AG20443 (cell line): Measurements from ENCODE around the gene ADGRG1.
"Not testable (repeated sequence)": the region's sequence is repeated elsewhere in the genome, so short reads cannot be mapped to it uniquely, and the experiment has no call there.

Source experiments
- DNase-seq: peaks from one replicate; pipeline ENCODE4 v3.0.0; 2012; ENCODE audit warnings: low spot score, mixed read lengths

Gene ADGRG1

DNA sequence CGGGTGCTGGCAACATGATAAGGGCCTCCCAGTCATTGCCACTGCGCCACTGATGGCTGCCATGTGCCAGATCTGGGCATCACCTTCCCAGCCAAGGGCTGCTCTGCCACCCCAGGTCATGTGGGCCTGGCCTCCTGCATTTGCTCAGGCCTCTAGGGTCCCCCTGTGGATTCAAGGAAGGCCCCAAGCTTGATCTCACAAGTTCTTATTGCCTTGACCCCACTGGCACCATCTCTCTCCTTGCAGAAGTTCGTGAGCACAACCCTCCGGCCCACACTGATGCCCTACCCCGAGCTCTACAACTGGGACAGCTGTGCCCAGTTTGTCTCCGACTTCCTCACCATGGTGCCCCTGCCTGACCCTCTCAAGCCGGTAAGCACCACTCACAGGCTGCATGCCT, 71.5 kb downstream of the ADGRG1 start:
- no peak for DNase-seq

DNA sequence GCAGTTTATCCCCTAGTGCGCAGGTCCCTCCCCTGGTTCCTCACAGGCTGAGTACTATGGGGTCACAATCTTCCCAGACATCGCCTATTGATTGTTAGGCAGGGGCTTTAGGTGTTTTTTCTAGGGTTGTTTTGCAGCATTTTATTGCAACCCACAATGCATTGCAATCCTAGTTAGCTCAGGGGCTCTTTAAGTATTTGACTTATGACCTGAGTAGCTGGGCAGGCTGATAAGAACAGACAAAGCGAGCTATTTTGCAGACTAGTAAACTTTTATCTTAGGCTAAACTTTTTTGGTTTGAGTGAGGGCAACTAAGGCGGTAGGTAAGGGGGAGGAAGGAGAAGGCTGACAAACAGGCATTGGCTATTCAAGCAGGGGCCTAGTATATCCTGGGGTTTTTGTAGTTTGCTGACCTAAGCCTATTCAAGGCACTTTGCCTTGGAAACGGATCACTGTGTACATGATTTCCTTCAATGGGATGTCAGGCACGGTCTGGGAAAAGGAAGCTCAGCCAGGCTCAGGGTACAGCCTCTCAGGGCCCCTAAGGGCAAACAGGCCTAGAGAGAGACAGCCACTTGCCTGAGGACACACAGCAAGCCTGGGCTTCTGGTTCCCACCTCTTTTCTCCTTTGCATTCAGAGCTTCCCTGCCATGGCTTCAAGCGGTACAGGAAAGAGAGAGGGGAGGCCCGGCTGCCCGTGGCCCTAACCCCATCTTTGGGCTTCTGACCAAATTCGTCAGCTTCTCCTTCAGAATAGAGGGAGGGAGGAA, 72.5 kb downstream of the ADGRG1 start:
- DNase-seq = no peak

DNA sequence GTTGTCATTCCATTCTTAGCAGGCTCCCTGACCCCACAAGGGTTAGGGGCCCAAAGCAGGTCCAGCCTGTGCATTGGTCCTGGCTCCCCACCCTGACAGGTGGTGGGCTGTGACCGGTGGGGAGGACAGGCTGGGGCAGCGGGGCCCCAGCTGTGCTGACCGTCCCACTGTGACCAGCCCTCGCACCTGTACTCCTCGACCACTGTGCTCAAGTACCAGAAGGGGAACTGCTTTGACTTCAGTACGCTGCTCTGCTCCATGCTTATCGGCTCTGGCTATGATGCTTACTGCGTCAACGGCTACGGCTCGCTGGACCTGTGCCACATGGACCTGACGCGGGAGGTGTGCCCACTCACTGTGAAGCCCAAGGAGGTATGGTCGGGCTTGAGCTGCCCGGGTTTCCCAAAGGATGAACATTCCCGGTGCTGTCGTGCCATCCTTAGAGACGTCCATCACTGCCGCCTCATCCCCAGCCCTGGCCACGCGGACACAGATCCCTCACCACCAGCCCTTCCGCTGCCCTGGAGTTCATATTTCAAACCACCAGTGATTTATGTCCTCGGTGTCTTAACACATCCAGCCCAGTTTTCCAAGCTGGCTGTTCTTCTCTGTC, 73.4 kb downstream of the ADGRG1 start:
- no peak for DNase-seq

DNA sequence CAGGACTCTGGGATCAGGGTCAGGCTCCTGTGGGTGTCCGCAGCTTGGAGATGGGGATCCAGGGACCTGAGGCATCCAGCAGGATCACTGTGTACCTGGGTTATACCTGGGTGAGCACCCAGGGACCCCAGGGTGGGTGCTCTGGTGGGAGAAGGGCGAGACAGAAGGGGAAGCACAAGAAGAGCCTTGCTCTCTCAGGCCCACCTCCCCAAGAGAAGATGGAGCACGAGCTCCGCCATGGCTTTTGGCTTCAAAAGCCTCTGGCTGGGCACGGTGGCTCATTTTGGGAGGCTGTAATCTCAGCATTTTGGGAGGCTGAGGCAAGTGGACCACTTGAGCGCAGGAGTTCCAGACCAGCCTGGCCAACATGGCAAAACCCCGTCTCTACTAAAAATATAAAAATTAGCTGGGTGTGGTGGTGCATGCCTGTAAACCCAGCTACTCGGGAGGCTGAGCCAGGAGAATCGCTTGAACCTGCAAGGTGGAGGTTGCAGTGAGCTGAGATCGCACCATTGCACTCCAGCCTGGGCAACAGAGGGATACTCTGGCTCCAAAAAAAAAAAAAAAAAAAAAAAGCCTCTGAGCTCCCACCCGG, 75.1 kb downstream of the ADGRG1 start:
- DNase-seq = no peak

DNA sequence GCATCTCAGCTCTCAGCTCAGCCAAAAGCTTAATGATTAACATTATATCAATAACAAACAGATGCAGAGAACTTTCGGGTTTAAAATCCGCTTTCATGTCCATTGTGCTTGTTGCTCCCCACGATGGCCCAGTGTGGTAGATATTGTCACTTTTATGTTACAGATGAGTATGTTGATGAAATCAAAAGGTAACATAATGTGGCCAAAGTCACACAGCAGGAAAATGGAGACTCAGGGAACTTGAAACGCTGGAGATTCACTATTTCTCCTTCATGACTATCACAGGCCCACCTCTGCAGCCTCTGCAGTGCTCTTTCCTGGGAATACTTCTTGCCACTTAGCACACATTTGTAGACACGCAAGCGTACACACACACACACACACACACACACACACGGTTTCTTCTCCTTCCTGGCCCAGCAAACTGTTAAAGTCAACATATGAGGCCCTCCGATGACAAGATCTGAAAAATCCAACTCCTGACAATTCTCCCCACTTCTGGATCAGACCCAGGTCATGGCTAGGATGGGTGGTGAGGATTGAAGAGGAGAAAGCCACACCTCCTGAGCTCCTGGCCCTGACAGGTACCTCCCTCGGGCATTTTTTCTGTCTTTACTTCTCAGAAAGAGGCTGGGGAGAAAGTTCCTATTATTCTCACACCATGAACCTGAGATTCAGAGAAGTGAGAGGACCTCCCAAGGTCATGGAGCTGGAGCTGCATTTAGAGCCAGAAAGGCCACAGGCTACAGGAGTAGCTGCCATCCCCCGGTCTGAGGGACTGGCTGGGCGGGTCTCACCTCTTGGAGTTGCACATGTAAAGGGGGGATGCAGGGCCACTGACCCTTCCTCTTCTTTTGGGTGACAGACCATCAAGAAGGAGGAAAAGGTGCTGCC, 75.8 kb downstream of the ADGRG1 start:
- no peak for DNase-seq

DNA sequence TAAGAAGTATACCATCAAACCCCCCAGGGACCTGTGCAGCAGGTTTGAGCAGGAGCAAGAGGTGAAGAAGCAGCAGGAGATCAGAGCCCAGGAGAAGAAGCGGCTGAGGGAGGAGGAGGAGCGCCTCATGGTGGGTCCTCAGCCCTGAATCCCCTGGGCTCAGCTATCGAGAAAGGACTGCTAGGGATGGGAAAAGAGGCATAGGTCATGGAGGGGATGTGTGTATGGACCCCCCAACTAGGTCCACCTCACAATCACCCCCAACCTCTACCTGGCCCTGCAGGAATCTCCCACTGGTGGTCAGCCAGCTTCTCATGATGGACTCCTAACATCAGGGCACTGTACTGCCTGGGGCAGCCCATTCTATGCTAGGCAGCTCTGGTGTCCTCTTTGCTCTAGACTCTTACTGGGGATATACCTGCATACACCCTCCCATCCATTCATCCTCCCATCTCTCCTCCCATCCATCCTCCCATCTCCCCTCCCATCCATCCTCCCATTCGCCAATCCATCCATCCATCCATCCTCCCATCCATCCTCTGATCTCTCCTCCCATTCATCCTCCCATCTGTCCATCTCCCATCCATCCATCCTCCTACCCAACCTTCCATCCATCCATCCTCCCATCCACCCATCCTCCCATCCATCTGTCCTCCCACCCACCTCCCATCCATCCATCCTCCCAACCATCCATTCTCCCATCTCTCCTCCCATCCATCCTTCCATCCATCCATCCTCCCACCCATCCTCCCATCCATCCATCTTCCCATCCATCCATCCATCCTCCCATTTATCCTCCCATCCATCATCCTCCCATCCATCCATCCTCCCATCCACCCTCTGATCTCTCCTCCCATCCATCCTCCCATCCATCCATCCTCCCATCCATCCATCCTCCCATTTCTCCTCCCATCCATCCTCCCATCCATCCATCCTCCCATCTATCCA, 76.7 kb downstream of the ADGRG1 start:
- DNase-seq = no peak

DNA sequence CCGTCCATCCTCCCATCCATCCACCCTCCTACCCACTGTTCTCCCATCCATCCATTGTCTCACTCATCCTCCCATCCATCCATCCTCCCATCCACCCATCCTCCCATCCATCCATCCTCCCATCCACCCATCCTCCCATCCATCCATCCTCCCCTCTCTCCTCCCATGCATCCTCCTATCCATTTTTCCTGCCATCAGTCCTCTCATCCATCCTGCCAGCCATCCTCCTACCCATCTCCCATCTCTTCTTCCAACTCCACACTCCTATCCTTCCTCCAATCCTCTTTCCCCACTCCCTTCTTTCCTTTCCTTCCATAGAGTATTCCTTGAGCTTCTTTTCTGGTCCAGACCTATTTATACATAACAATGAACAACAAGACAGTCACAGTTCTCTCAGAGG, 78.3 kb downstream of the ADGRG1 start:
- DNase-seq = no peak

DNA sequence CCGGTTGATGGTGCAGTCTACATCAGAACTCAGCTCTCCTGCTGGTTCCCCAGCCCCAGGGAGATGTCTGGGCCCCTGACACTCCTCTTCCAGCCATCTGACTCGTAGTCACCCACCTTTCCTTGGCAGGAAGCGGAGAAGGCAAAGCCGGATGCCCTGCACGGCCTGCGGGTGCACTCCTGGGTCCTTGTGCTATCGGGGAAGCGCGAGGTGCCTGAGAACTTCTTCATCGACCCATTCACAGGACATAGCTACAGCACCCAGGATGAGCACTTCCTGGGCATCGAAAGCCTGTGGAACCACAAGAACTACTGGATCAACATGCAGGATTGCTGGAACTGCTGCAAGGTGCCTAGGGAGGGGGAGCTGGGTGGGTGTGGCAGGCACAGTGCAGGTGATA, 78.9 kb downstream of the ADGRG1 start:
- no peak for DNase-seq

DNA sequence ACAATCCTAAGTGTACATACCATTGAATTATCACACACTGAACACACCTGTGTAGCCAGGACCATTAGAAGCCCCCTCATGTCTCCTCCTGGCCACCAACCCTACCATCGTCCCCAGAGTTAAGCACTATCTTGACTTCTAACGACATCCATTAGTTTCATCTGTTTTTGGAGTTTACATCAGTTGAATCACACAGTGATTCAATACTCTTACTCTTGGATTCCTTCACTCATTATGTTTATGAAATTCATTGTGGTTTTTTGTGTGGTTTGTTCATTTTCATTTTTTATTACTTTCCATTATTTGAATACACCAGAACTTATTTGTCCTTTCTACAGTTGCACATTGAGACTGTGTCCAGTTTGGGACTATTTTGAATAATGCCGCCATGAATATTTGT, 79.7 kb downstream of the ADGRG1 start:
- DNase-seq = no peak

DNA sequence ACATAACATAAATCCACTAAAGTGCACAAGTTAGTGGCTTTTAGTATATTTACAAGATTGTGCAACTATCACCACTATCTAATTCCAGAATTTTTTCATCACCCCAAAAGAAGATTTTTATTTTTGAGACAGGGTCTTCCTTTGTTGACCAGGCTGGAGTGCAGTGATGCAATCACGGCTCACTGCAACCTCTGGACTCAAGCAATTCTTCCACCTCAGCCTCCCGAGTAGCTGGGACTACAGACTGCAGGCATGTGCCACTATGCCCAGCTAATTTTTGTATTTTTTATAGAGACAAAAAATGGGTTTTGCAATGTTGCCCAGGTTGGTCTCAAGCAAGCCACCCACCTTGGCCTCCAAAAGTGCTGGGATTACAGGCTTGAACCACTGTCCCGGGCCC, 81.2 kb downstream of the ADGRG1 start:
- DNase-seq = no peak

DNA sequence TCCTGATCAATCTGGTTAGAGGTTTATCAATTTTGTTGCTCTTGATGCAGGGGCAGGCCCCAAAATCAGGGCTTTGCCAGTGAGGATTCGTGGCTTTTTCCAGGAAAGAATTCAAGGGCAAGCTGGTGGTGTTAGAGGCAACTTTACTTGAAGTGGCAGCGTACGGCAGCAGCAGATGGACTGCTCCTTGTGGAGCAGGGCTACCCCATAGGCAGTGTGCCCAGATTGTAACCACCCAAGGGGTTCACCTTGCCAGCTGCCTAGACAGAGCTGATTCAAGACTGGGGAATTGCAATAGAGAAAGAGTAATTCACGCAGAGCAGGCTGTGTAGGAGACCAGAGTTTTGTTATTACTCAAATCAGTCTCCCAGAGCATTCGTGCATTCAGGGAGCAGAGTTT, 82.9 kb downstream of the ADGRG1 start:
- DNase-seq = no peak

DNA sequence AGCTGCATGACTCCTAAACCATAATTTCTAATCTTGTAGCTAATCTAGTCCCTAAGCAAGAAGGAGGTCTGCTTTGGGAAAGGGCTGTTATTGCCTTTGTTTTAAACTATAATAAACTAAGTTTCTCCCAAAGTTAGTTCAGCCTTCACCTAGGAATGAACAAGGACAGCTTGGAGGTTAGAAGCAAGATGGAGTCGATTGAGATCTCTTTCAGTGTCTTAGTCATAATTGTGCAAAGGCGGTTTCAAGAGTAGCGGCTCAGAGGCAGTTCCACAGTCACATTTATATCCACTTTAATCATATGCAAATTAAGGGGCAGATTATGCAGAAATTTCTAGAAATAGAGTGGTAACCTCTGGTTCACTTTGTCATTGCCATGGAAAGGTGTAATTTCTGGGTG, 83.6 kb downstream of the ADGRG1 start:
- no peak for DNase-seq

DNA sequence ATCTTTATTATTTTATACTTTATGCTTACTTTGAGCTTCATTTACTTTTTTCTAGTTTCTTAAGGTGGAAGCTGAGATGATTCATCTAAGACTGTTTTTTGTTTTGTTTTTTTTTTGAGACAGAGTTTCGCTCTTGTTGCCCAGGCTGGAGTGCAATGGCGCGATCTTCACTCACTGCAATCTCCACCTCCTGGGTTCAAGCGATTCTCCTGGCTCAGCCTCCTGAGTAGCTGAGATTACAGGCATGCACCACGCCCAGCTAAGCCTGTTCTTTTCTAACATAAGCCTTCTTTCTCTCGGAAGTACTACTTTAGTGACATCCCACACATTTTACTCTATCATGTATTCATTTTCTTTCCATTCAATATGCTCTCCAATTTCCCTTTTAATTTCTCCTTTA, 84.1 kb downstream of the ADGRG1 start:
- not testable (repeated sequence) for DNase-seq

DNA sequence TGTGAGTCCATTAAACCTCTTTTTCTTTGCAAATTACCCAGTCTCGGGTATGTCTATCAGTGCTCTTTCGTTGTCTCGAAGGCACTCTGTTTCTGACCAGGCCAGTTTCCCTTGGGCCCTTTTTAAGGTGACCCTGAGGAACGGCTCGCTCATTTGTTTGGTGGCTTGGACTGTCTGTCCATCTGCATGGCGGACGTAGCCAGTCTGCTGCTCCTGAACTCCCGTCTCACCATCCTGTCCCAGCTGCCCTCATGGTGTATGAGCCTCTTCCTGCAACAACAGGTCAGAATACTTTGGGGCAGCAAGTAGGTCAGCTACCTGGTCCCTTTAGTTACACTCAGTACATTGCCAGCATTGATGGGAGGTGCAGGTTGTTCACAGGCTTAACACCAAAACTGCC, 85.2 kb downstream of the ADGRG1 start:
- no peak for DNase-seq

DNA sequence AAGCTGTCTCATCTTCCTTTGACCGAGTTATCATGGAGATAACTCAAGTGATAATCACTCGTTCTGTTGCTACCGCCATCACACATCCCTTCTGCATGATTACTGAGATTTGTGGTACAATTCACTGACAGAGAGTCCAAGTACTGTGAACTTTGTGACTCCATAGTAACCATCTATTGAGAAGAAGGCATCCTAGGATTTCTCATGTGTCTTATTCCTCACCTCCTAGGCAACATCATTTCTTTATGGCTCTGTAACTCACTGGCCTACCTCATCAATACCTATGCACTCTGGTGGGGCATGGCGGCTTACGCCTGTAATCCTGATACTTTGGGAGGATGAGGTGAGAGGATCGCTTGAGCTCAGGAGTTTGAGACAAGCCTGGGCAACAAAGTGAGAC, 85.6 kb downstream of the ADGRG1 start:
- no peak for DNase-seq
